VCaP (cell line): ENCODE measurements around the gene STAP2.

ENCODE experiments used
- H3K27ac ChIP-seq: fragments of 450-650 bp; 2 replicates; pipeline ENCODE4 v1.5.1; 2017
- TF ChIP-seq, protein P1 (sequence below): fragments of 450-650 bp; conservative IDR thresholded peaks from 2 replicates; pipeline ENCODE4 v1.5.1; 2017; ENCODE audit warnings: mild to moderate bottlenecking, moderate library complexity

Gene STAP2

DNA sequence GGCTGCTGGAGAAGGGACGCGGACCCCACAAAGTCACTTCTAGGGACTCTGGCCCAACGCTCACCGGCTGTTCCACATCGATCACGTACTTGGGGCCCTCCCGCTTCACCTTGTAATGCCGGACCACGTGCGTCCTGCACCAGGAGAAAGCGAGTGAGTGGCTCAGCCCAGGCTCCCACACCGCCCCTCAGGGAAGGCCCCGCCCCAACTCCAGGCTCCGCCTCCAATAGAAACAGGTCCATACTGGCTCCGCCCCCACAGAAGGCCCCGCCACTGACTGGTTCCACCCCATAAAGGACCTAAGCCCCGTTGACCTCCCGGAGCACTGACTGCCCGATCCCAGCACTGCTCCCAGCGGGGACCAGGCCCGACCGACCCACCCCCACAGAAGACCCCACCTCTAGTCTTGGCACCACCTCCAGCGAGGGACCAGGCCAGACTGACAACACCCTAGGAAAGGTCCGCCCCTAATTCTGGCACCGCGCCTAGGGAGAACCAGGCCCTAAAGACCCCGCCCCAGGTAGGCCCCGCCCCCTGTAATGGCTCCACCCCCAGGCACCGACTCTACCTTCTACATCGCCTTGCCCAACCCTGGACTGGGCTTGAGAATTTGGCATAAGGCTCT, 11.3 kb downstream of the STAP2 start:
- no peak overlapping the region for H3K27ac ChIP-seq

DNA sequence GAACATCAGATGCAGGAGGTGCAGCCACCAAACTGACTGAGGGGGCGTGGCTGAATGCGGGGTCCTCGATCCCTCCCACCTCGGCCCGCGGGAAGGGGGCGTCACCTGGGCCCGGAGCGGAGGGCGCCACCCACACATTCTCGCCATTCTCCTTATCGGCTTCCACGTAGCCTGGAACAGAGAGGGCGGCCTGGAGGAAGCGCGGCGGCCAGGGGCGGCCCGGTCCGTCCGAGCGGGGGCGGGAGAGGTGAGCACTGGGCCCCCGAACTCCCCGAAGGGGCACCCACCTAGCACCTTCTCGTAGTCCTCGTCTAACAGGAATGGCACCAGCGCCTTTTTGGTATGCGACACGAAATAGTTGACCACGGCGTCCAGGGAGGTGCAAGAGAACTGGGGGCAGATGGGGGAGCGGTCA, 11.8 kb downstream of the STAP2 start:
- H3K27ac ChIP-seq, result no peak overlapping the region
- TF ChIP-seq, protein P1, sequence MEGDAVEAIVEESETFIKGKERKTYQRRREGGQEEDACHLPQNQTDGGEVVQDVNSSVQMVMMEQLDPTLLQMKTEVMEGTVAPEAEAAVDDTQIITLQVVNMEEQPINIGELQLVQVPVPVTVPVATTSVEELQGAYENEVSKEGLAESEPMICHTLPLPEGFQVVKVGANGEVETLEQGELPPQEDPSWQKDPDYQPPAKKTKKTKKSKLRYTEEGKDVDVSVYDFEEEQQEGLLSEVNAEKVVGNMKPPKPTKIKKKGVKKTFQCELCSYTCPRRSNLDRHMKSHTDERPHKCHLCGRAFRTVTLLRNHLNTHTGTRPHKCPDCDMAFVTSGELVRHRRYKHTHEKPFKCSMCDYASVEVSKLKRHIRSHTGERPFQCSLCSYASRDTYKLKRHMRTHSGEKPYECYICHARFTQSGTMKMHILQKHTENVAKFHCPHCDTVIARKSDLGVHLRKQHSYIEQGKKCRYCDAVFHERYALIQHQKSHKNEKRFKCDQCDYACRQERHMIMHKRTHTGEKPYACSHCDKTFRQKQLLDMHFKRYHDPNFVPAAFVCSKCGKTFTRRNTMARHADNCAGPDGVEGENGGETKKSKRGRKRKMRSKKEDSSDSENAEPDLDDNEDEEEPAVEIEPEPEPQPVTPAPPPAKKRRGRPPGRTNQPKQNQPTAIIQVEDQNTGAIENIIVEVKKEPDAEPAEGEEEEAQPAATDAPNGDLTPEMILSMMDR, result no peak

More for the DNA sequence above, 11.3 kb downstream of the STAP2 start:
- TF ChIP-seq, protein P1, result no peak

DNA sequence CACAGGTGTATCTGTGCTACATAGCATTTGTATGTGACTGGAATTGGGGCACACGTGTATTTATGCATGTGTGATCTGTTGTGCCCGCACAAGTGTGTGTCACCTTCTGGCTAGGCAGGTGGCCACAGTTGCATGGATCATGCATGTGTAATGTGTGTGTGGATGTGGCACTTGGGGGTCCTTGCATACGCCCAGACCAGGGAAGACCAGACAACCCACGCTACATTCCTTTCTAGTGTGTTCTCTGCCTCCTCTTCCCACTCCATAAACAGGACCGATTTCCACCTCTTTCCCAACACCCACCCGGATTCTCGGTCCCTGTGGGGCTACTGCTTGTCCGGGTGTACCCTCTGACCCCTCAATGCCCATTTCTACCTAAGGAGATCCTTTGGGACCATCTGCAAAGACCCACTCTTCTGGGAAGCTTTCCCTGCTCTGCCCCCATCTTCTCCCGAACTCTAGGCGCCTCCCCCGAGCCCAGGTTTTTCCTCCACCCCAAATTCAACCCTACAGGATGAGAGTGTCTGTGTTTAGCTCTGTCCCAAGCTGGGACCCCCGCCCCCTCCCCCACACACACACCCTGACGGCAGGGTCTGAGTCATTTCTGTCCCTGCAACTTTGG, 12.3 kb downstream of the STAP2 start:
- H3K27ac ChIP-seq, result no peak overlapping the region
- TF ChIP-seq, protein P1, result no peak

DNA sequence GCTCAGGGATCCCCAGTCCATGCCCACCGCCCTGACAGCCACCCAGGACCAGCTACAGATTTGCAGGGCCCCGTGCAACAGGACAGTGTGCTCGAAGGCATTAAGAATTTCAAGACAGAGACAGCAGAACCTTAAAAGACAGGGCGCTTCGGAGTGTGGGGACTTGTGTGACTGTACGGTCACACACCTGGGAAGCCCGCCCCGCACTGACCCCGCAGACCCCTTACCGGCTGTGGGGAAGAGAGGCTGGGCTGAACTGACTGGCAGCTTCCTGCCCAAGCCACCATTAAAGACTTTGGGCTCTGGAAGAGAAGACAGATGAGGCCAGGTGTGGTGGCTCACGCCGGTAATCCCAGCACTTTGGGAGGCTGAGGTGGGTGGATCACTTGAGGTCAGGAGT, 14.4 kb downstream of the STAP2 start:
- TF ChIP-seq, protein P1, result no peak
- no peak overlapping the region for H3K27ac ChIP-seq

DNA sequence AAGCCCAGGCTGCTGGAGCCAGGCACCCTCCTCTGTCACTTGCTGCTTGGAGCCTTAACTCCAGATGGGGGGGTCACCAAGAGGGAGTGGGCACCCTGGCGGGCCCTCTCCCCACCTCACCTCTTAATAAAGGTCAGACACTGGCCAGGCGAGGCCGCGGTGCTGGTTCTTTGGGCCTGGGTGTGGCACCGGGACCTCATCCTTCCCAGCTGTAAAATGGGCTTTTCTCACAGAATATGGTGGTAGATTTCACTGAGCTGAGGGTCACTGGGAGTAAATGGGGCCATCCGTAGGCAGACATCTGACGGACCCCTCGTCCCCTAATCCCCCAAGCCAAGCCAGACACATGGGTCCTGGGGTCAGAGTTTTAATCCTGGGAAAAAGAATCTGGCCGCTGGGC, 14.9 kb downstream of the STAP2 start:
- TF ChIP-seq, protein P1, result no peak
- H3K27ac ChIP-seq, result no peak overlapping the region

DNA sequence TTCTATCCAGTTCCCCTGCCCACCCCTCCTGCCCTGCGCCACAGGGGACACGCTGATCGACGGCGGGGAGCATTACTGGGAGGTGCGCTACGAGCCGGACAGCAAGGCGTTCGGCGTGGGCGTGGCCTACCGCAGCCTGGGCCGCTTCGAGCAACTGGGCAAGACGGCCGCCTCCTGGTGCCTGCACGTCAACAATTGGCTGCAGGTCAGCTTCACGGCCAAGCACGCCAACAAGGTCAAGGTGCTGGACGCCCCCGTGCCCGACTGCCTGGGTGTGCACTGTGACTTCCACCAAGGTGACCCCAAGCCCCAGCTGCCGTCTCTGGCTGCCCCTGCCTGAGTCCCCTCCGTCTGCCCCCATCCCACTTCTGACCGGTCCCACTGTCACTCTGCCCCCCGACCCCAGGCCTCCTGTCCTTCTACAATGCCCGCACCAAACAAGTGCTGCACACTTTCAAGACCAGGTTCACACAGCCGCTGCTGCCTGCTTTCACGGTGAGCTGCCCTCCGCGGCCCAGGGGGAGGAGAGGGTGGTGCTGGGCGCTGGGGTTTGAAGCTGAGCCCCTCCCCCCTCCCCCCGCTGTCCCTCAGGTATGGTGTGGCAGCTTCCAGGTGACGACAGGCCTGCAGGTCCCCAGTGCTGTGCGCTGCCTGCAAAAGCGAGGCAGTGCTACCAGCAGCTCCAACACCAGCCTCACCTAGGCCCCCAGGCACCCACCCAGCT, 15.5 kb downstream of the STAP2 start:
- TF ChIP-seq, protein P1, result no peak
- no peak overlapping the region for H3K27ac ChIP-seq

DNA sequence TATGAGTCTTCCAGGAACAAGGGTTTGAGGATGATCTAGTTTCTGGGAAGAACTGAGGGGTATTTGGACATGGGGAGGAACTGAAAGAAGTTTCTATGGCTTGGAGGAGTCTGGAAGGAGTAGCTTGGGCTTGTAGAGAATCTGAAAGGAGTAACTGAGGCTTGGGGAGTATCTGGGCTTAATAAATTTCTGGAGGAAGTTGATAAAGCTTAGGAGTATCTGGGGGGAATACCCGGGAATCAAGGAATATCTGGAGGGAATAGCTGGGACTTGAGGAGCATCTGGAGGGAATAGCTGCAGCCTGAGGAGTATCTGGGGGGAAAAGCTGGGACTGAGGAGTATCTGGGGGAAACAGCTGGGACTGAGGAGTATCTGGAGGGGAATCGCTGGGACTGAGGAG, 18.2 kb downstream of the STAP2 start:
- TF ChIP-seq, protein P1, result no peak
- no peak overlapping the region for H3K27ac ChIP-seq
